CD4-positive, alpha-beta T cell (primary cell): ENCODE results near the gene CXCL1. TPM values are rescaled to one million over a fixed set of nuclear protein-coding genes. Genes with fewer than 3 reads are reported as not detected.

Experiments used
- ATAC-seq: fragments of 200-7000 bp; cut with Tn5 transposase; one replicate; pipeline ENCODE4 v1.10.0; 2022; ENCODE audit warnings: mild to moderate bottlenecking; ENCODE audit not compliant: poor library complexity
- CTCF ChIA-PET: fragments of 350-600 bp; sonication (Branson Sonifier 250); formaldehyde crosslinking; loops from one replicate; lab custom pipeline; 2021; ENCODE audit warnings: antibody characterized with exemption, inconsistent platforms; lab: Charles Lee
- POLR2A ChIA-PET: fragments of 350-600 bp; sonication (Branson Sonifier 250); formaldehyde crosslinking; loops from one replicate; lab custom pipeline; 2021; ENCODE audit warnings: antibody characterized with exemption, inconsistent platforms; lab: Charles Lee
- DNase-seq, 14 experiments: peaks; one replicate each; pipeline ENCODE4 v3.0.0-alpha.2; 2013 to 2020; ENCODE audit warnings: mixed read lengths in 2 of 14
- H3K27ac ChIP-seq, 2 donors: one replicate each; pipeline versions ENCODE4 v1.5.1 to v1.7.0; 2013; ENCODE audit warnings: low read length in 2 of 2, low read depth in 1 of 2, mild to moderate bottlenecking in 1 of 2
- H3K27me3 ChIP-seq, 2 experiments: 1 replicate in 1 of 2; 2 replicates in 1 of 2; pipeline versions ENCODE4 v1.6.1 to v1.7.0; 2013; ENCODE audit warnings: low read length in 2 of 2, control low read depth in 1 of 2, mild to moderate bottlenecking in 1 of 2, moderate library complexity in 1 of 2; ENCODE audit not compliant: insufficient read depth in 2 of 2, control insufficient read depth in 1 of 2
- H3K36me3 ChIP-seq: one replicate; pipeline ENCODE4 v1.6.1; 2013; ENCODE audit warnings: low read length, control low read depth; ENCODE audit not compliant: insufficient read depth
- H3K4me1 ChIP-seq: one replicate; pipeline ENCODE4 v1.6.1; 2013; ENCODE audit warnings: low read length, control low read depth; ENCODE audit not compliant: insufficient read depth
- H3K4me3 ChIP-seq: one replicate; pipeline ENCODE4 v1.5.1; 2013; ENCODE audit warnings: mild to moderate bottlenecking, low read length, moderate library complexity
- H3K9me3 ChIP-seq, 2 experiments: 1 replicate in 1 of 2; 2 replicates in 1 of 2; pipeline versions ENCODE4 v1.6.1 to v1.7.0; 2013; ENCODE audit warnings: low read length in 2 of 2, mild to moderate bottlenecking in 2 of 2, control low read depth in 1 of 2, moderate library complexity in 1 of 2; ENCODE audit not compliant: control insufficient read depth in 1 of 2, insufficient read depth in 1 of 2
- H3K27ac Mint-ChIP-seq: one replicate; pipeline ENCODE4 v1.8.0; 2020; ENCODE audit warnings: mixed read lengths
- H3K27me3 Mint-ChIP-seq: one replicate; pipeline ENCODE4 v1.8.0; 2021; ENCODE audit warnings: mixed read lengths
- H3K36me3 Mint-ChIP-seq: one replicate; pipeline ENCODE4 v1.8.0; 2021; ENCODE audit warnings: low read depth, mixed read lengths
- H3K4me1 Mint-ChIP-seq: one replicate; pipeline ENCODE4 v1.8.0; 2021; ENCODE audit warnings: low read depth, mixed read lengths
- H3K4me3 Mint-ChIP-seq: one replicate; pipeline ENCODE4 v1.8.0; 2020; ENCODE audit warnings: mild to moderate bottlenecking, mixed read lengths
- H3K9me3 Mint-ChIP-seq: one replicate; pipeline ENCODE4 v1.8.0; 2020; ENCODE audit warnings: mixed read lengths
- intact Hi-C, 2 experiments: fragments of 100-400 bp; cut with DNase I in 1 of 2; cut with micrococcal nuclease in 1 of 2; formaldehyde crosslinking; loops; one replicate each; pipeline versions ENCODE4 v1.15.1 to v1.9.0; 2023 to 2025; cut with DNase I, micrococcal nuclease
- total RNA-seq, 174 experiments: library from RNA in 2 of 174; stranded (reverse) in 2 of 174; gene quantifications; one replicate each; pipeline ENCODE4 v1.2.3 and lab custom pipeline; 2021 to 2026
- TF ChIP-seq, protein P1 (sequence below): fragments of 200-600 bp; IDR thresholded peaks from one replicate; pipeline ENCODE4 v1.8.0; 2022; ENCODE audit warnings: antibody characterized with exemption, mild to moderate bottlenecking

CXCL1 gene
- total RNA-seq, 2 experiments from 2014 or later: not detected

DNA sequence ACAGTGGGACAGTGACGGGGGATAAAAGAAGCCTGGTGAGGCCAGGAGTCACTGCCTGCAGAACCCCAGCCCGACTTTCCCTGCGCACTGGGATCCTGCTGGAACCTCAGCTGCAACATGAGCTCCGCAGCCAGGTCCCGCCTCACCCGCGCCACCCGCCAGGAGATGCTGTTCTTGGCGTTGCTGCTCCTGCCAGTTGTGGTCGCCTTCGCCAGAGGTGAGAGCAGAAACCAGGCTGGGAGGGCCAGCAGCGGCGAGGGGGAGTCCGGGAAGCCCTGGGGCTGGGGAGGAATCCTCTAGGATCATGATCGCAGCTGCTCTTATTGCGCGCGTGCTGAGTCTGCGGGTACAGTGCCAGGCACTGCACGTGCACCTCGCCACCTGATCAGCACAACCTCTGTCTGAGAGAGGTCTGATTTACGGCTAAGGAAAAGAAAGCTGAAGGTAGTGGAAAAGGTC is 15.9 kb upstream of the CXCL1 start, which contains the start of gene PF4V1:
Gene PF4V1 (plus strand): TSS at position 51 of the 459 bp plus-strand sequence. CDS start 67 bp downstream, at position 118.
- peaks cover 10% of the 10 kb centered on the region for H3K27me3 Mint-ChIP-seq
- ChIA-PET POLR2A (no interaction called here), CTCF (no interaction called here)
- Histone ChIP-seq H3K4me3 (no peak within 1 kb of the TSS), H3K9me3 (peaks cover 0 to 6% of the 10 kb centered on the region in 2 experiments), H3K36me3 (no peaks in the 10 kb centered on the region), H3K4me1 (no peaks in the 10 kb centered on the region), H3K27me3 (no peaks in the 10 kb centered on the region), H3K27ac (no peak within 1 kb of the TSS)
- no peak within 1 kb of the TSS for H3K4me3 Mint-ChIP-seq
- no peak for ATAC-seq
- TF ChIP-seq, protein P1, sequence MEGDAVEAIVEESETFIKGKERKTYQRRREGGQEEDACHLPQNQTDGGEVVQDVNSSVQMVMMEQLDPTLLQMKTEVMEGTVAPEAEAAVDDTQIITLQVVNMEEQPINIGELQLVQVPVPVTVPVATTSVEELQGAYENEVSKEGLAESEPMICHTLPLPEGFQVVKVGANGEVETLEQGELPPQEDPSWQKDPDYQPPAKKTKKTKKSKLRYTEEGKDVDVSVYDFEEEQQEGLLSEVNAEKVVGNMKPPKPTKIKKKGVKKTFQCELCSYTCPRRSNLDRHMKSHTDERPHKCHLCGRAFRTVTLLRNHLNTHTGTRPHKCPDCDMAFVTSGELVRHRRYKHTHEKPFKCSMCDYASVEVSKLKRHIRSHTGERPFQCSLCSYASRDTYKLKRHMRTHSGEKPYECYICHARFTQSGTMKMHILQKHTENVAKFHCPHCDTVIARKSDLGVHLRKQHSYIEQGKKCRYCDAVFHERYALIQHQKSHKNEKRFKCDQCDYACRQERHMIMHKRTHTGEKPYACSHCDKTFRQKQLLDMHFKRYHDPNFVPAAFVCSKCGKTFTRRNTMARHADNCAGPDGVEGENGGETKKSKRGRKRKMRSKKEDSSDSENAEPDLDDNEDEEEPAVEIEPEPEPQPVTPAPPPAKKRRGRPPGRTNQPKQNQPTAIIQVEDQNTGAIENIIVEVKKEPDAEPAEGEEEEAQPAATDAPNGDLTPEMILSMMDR: no peak
- no peak for DNase-seq
- intact Hi-C loops: no loop called here
- H3K4me1 Mint-ChIP-seq: no peaks in the 10 kb centered on the region
- no peak within 1 kb of the TSS for H3K27ac Mint-ChIP-seq
- no peaks in the 10 kb centered on the region for H3K36me3 Mint-ChIP-seq
- H3K9me3 Mint-ChIP-seq: no peaks in the 10 kb centered on the region

DNA sequence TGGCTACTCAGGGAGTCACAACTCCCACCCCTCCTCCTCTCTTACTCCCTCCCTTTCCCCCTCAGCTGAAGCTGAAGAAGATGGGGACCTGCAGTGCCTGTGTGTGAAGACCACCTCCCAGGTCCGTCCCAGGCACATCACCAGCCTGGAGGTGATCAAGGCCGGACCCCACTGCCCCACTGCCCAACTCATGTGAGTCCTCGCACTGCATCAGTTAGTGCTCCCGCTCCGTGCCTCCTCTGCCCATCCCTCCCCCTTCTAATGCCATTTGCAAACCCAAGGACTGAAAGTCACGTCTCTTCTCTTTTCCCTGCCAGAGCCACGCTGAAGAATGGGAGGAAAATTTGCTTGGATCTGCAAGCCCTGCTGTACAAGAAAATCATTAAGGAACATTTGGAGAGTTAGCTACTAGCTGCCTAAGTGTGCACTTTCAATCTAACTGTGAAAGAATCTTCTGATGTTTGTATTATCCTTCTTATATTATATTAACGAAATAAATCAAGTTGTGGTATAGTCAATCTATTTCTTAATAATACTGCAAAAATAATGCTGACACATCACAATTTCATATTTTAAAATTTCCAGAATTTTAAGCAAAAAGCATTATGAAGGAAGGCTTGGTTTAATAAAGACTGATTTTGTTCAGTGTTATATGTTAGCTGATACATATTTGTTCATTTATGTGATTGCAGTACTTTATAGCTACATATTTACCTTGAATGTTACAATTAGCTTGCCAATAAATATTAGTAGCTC is 15.3 kb upstream of the CXCL1 start:
- H3K27me3 Mint-ChIP-seq: peaks cover 10% of the 10 kb centered on the region
- TF ChIP-seq, protein P1: no peak
- Histone ChIP-seq H3K9me3 (peaks cover 0 to 6% of the 10 kb centered on the region in 2 experiments), H3K4me3 (no peak overlapping the region), H3K27ac (no peak overlapping the region), H3K4me1 (no peaks in the 10 kb centered on the region), H3K27me3 (no peaks in the 10 kb centered on the region), H3K36me3 (no peaks in the 10 kb centered on the region)
- no peak overlapping the region for H3K27ac Mint-ChIP-seq
- no peaks in the 10 kb centered on the region for H3K9me3 Mint-ChIP-seq
- no peaks in the 10 kb centered on the region for H3K4me1 Mint-ChIP-seq
- H3K36me3 Mint-ChIP-seq: no peaks in the 10 kb centered on the region
- DNase-seq (no peak), ATAC-seq (no peak)
- CTCF ChIA-PET: no interaction called here
- intact Hi-C loops: no loop called here
- POLR2A ChIA-PET: no interaction called here
- no peak overlapping the region for H3K4me3 Mint-ChIP-seq

DNA sequence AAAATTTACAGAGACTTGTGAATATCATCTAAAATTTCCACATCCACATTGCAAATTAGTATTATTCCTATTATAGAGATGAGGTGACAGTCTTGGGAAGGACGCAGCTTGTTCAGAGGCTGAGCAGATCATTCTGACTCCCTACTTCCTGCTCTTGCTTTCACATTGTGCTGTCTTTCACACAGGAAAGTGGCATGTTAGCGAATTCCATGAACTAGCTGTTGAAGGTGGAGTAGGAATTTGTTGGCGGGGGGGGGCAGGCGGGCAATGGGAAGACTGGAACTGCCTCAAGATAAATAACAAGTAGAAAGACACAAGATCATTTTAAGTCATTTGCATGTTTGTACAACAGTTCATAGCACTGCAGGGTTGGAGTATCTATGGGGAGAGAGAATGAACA is 13.8 kb upstream of the CXCL1 start:
- CTCF ChIA-PET: no interaction called here

More for the DNA sequence above, 13.8 kb upstream of the CXCL1 start:
- ATAC-seq: no peak
- POLR2A ChIA-PET: no interaction called here
- H3K4me1 ChIP-seq: no peaks in the 10 kb centered on the region
- intact Hi-C loops: no loop called here
- no peaks in the 10 kb centered on the region for H3K36me3 ChIP-seq
- H3K9me3 ChIP-seq: peaks cover 0 to 6% of the 10 kb centered on the region in 2 experiments
- H3K4me3 Mint-ChIP-seq: no peak overlapping the region
- no peak overlapping the region for H3K27ac ChIP-seq
- DNase-seq: no peak
- no peak overlapping the region for H3K27ac Mint-ChIP-seq
- no peaks in the 10 kb centered on the region for H3K4me1 Mint-ChIP-seq
- H3K27me3 Mint-ChIP-seq: peaks cover 15% of the 10 kb centered on the region
- no peaks in the 10 kb centered on the region for H3K9me3 Mint-ChIP-seq
- H3K27me3 ChIP-seq: no peaks in the 10 kb centered on the region
- TF ChIP-seq, protein P1: no peak
- no peaks in the 10 kb centered on the region for H3K36me3 Mint-ChIP-seq
- H3K4me3 ChIP-seq: no peak overlapping the region
